HG02870 (cell line): ENCODE measurements around the gene OR10H5.
"Not testable (repeated sequence)": the region's sequence is repeated elsewhere in the genome, so short reads cannot be mapped to it uniquely, and the experiment has no call there.

ENCODE experiments used
- ATAC-seq: cut with Tn5 transposase; IDR thresholded peaks from one replicate; pipeline ENCODE4 v1.9.1; 2021; ENCODE audit warnings: mild to moderate bottlenecking, moderate library complexity; ENCODE audit not compliant: unreplicated experiment

Gene OR10H5

DNA sequence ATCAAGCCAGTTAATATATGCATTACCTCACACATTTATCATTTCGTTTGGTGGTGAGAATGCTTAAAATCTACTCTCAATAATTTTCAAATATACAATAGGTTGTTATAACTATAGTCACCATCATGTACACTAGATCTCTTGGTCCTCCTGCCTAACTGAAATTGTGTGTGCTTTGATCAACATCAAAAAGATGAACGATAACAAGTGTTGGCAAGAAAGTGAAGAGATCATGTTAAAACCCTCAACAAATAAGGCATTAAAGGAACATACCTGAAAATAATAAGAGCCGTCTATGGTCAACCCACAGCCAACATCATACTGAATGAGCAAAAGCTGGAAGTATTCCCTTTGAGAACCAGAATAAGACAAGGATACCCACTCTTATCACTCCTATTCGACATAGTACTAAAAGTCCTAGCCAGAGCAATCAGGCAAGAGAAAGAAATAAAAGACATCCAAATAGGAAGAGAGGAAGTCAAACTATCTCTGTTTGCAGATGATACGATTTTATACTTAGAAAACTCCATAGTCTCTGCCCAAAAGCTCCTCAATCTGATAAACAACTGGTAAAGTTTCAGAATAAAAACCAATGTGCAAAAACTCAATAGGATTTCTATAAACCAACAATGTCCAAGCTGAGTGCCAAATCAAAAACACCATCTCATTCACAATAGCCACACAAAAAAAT is 55.9 kb downstream of the OR10H5 start:
- ATAC-seq = no peak

DNA sequence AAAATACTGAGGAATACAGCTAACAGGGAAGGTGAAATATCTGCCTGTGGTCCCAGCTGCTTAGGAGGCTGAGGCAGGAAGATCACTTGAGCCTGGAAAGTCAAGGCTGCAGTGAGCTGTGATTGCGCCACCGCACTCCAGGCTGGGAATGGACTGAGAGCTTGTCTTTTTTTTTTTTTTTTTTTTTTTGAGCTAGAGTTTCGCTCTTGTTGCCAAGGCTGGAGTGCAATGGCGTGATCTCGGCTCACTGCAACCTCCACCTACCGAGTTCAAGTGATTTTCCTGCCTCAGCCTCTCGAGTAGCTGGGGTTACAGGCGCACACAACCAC is 56.4 kb downstream of the OR10H5 start:
- not testable (repeated sequence) for ATAC-seq

DNA sequence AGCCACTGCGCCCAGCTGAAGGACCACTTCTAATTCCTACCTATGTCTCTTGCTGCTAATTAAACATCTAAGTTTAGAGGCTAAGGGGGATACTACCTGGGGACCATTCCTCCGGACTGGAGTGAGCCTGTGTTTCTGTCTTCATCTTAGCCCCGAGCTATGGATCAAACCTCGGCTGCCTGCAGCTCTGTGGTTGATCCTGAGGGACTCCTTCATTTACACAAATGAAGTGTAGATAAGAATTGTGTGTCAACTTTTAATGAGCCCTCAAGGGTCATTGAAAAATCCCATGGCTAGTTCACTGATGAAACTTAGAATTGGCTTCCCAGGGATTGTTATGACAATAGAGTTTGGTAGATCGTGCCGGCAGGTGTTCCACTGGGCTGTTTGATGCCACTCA is 59.5 kb downstream of the OR10H5 start:
- ATAC-seq = no peak

DNA sequence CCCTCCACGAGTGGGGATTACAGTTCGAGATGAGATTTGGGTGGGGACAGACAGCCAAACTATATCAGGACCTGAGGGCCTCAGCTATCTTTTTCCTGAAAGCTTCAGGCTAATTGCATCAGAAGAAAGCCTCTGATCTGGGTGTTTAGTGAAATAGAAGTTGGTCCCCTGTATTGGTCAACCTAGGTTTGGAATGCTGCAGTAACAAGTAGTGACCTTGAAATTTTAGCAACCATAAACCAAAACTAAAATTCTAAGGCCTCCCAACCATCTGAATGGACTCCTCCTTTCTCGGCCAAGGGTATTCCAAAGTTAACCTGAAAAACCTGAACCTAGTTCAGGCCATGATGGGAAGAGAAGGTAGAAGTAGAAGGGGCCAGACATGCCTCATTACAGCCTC is 62.9 kb downstream of the OR10H5 start:
- ATAC-seq = no peak
